Measurements from ENCODE around the gene ZDHHC22. TPM values are rescaled to one million over a fixed set of nuclear protein-coding genes. Genes with fewer than 3 reads are reported as not detected.

ZDHHC22 gene
- polyA plus RNA-seq, 1 donor from 2014 or later: 4.3 TPM

DNA sequence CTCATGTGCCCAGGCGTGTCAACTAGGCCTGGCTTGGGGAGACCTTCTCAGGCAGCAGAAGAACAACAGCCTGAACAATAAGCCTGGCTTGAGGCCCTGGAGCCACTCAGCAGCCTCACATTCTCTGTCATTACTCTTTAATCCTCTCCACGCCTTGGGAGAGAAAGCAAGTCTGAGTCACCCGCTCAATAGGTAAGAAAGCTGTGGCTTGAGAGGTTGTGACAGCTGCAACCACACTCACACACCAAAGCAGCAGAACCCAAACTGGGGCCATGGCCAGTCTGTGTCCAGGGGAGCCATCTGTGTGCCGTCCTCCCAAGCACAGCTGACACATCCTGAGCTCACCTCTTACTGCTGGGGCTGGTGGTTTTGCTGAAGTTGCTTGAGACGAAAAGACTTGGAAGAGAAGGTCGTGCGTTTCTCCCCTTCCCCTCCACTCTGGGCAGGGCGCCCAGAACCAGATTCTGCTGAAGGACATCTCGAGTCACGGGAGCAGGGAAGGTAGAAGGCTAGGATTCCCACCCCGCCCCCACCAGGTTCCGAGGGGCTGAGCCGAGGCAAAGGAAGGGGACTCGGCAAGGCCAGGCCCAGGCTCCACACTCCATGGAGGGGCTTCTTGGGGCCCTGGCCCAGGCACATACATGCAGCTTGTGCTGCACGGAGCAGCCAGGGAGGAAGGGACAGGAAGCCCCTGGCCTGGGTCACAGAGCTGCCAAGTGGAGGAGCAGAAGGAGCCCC, 45.5 kb upstream of the ZDHHC22 start:
- H3K9ac ChIP-seq (ENCODE audit: low read length): no peak overlapping the region
- H3K27me3 ChIP-seq (ENCODE audit: insufficient read depth, low read depth, low read length): no peaks in the 10 kb centered on the region
- H3K27ac ChIP-seq (ENCODE audit: low read length): no peak overlapping the region
- H2AFZ ChIP-seq (ENCODE audit: low read depth, low read length): no peak overlapping the region
- no peaks in the 10 kb centered on the region for H3K9me3 ChIP-seq (ENCODE audit: low read length)
- H3K9me2 ChIP-seq (ENCODE audit: insufficient read depth, low read length): no peaks in the 10 kb centered on the region
- H4K20me1 ChIP-seq (ENCODE audit: insufficient read depth): no peaks in the 10 kb centered on the region
- H3K36me3 ChIP-seq (ENCODE audit: insufficient read depth, low read length): no peaks in the 10 kb centered on the region
- no peak overlapping the region for H3K4me3 ChIP-seq (ENCODE audit: low read length)
- H3K4me2 ChIP-seq (ENCODE audit: low read length): no peak overlapping the region
- no peaks in the 10 kb centered on the region for H3F3A ChIP-seq (ENCODE audit: insufficient read depth, low read length, poor library complexity, severe bottlenecking)
- TF ChIP-seq EZH2 (IDR thresholded peaks at IDR 0.05; ENCODE audit: borderline replicate concordance, insufficient read depth, low read length, poor library complexity, severe bottlenecking) (no peak), EP300 (conservative IDR thresholded peaks at IDR 0.05; ENCODE audit: poor library complexity, severe bottlenecking) (no peak), TAF1 (IDR thresholded peaks at IDR 0.05; ENCODE audit: low read depth) (no peak)
- TF ChIP-seq, protein P1, sequence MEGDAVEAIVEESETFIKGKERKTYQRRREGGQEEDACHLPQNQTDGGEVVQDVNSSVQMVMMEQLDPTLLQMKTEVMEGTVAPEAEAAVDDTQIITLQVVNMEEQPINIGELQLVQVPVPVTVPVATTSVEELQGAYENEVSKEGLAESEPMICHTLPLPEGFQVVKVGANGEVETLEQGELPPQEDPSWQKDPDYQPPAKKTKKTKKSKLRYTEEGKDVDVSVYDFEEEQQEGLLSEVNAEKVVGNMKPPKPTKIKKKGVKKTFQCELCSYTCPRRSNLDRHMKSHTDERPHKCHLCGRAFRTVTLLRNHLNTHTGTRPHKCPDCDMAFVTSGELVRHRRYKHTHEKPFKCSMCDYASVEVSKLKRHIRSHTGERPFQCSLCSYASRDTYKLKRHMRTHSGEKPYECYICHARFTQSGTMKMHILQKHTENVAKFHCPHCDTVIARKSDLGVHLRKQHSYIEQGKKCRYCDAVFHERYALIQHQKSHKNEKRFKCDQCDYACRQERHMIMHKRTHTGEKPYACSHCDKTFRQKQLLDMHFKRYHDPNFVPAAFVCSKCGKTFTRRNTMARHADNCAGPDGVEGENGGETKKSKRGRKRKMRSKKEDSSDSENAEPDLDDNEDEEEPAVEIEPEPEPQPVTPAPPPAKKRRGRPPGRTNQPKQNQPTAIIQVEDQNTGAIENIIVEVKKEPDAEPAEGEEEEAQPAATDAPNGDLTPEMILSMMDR (IDR thresholded peaks at IDR 0.05; ENCODE audit: poor library complexity, severe bottlenecking): no peak
- no peaks in the 10 kb centered on the region for H3K79me2 ChIP-seq (replicated peaks; ENCODE audit: insufficient read depth, low read length)

GRCh38 chr14:77185093-77185465, 43.5 kb upstream of the ZDHHC22 start:
- Histone ChIP-seq H4K20me1 (ENCODE audit: insufficient read depth) (no peaks in the 10 kb centered on the region), H3K4me3 (ENCODE audit: low read length) (no peak overlapping the region), H3K36me3 (ENCODE audit: insufficient read depth, low read length) (no peaks in the 10 kb centered on the region), H3K9me3 (ENCODE audit: low read length) (no peaks in the 10 kb centered on the region), H3K9ac (ENCODE audit: low read length) (no peak overlapping the region), H2AFZ (ENCODE audit: low read depth, low read length) (no peak overlapping the region), H3F3A (ENCODE audit: insufficient read depth, low read length, poor library complexity, severe bottlenecking) (no peaks in the 10 kb centered on the region), H3K27me3 (ENCODE audit: insufficient read depth, low read depth, low read length) (no peaks in the 10 kb centered on the region), H3K27ac (ENCODE audit: low read length) (no peak overlapping the region), H3K4me2 (ENCODE audit: low read length) (no peak overlapping the region), H3K9me2 (ENCODE audit: insufficient read depth, low read length) (no peaks in the 10 kb centered on the region), H3K79me2 (replicated peaks; ENCODE audit: insufficient read depth, low read length) (no peaks in the 10 kb centered on the region)
- TF ChIP-seq EP300 (conservative IDR thresholded peaks at IDR 0.05; ENCODE audit: poor library complexity, severe bottlenecking) (no peak), MXI1 (conservative IDR thresholded peaks at IDR 0.05; ENCODE audit: poor library complexity, severe bottlenecking) (no peak), TAF1 (IDR thresholded peaks at IDR 0.05; ENCODE audit: low read depth) (no peak), SMC3 (conservative IDR thresholded peaks at IDR 0.05; ENCODE audit: poor library complexity) (no peak), RAD21 (conservative IDR thresholded peaks at IDR 0.05) (no peak), EZH2 (IDR thresholded peaks at IDR 0.05; ENCODE audit: borderline replicate concordance, insufficient read depth, low read length, poor library complexity, severe bottlenecking) (no peak), POLR2AphosphoS5 (IDR thresholded peaks at IDR 0.05) (no peak)
- TF ChIP-seq, protein P2, sequence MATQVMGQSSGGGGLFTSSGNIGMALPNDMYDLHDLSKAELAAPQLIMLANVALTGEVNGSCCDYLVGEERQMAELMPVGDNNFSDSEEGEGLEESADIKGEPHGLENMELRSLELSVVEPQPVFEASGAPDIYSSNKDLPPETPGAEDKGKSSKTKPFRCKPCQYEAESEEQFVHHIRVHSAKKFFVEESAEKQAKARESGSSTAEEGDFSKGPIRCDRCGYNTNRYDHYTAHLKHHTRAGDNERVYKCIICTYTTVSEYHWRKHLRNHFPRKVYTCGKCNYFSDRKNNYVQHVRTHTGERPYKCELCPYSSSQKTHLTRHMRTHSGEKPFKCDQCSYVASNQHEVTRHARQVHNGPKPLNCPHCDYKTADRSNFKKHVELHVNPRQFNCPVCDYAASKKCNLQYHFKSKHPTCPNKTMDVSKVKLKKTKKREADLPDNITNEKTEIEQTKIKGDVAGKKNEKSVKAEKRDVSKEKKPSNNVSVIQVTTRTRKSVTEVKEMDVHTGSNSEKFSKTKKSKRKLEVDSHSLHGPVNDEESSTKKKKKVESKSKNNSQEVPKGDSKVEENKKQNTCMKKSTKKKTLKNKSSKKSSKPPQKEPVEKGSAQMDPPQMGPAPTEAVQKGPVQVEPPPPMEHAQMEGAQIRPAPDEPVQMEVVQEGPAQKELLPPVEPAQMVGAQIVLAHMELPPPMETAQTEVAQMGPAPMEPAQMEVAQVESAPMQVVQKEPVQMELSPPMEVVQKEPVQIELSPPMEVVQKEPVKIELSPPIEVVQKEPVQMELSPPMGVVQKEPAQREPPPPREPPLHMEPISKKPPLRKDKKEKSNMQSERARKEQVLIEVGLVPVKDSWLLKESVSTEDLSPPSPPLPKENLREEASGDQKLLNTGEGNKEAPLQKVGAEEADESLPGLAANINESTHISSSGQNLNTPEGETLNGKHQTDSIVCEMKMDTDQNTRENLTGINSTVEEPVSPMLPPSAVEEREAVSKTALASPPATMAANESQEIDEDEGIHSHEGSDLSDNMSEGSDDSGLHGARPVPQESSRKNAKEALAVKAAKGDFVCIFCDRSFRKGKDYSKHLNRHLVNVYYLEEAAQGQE (IDR thresholded peaks at IDR 0.05; ENCODE audit: borderline replicate concordance): no peak
- TF ChIP-seq, protein P1 (IDR thresholded peaks at IDR 0.05; ENCODE audit: poor library complexity, severe bottlenecking): no peak

Measured in neural cell (in vitro differentiated cells).